HG03342 (cell line): Measurements from ENCODE around the gene MYOM3.

Experiments
- ATAC-seq: cut with Tn5 transposase; IDR thresholded peaks from one replicate; pipeline ENCODE4 v1.9.1; 2021; ENCODE audit warnings: mild to moderate bottlenecking, moderate library complexity; ENCODE audit not compliant: unreplicated experiment

The MYOM3 gene

GRCh38 chr1:24117722-24118409, 5.9 kb upstream of the MYOM3 start:
- ATAC-seq = no peak

DNA sequence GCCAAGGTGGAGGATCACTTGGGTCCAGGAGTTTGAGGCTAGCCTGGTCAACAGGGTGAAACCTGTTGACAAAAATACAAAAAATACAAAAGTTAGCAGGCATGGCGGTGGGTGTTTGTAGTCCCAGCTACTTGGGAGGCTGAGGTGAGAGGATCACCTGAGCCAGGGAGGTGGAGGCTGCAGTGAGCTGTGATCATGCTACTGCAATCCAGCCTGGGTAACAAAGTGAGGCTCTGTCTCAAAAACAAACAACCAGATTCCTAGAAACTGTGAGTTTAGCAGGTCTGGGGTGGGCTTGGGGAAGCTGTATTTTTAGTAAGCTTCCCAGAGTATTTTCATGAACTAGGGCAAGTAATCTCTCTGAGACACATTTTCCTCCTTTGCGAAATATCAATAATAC, 5.2 kb upstream of the MYOM3 start:
- ATAC-seq = no peak

DNA sequence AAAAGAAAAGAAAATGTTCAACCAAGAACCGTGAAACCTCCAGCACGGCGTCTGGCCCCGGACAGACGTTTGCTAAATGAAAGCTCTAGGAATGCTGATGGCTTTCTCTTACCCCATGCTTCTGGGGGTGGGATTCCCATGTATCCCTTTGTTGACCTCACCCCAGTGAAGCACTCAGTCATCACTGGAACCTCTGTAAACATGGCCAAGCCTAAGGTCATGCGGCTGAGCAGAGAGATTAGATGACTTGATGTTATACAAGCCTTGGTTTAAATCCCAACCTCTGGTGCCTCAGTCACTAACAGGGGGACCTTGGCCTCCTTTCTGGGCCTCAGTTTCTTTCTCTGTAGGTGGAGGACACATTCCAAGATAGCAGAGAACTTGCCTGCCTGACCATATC, 2.8 kb upstream of the MYOM3 start:
- no peak for ATAC-seq

DNA sequence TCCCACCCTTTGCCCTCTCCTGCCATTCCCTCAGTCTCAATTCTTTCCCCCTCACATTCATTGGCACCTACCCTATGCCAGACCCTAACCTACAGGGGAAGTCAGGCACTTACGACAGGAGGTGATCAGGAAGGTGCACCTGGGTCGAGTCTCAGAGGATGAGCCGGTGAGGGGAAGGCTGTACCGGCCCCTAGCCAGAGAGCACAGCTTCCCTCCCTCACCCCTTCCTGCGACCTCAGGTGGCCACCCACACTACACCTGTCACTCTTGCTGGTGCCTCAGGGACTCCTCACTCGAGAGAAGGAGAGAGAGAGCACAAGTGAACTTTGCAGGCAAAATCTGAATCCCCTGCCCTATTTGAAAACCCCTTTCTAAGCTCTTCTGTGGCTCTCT, 1.7 kb upstream of the MYOM3 start:
- no peak for ATAC-seq

DNA sequence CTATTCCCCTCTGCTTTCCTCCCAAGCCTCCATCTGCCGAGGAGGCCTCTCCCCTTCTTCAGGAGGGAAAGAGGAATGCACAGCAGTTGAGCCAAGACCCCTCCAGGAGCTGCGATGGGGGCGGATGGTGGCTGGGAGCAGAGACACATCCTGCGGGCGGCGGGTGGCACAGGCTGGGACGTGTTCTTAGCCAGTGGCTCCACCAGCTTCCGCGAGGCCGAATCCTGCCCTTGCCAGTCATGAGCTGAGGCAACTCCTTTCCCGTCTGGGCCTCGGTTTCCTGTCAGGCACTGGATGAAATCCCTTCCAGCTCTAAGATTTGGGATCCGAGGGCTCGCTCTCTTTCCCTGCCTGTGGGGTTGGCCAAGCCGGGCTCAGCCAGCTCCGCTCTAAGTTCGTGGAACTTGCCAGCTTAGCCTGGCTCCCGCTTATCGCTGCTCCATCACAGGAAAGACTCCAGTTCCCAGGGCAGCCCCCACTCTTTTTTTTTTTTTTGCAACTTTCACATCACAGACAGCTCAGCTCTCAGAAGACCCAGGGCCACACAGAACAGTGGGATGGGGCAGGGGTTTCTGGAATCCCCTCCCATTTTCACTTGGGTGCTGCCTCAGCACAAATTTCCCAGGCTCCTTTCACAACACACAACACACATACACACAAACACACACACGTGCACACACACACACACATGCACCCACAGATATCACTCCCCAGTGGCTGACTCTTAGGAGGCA, 506 bp downstream of the MYOM3 start:
- no peak for ATAC-seq

GRCh38 chr1:24110642-24111261, 1.2 kb downstream of the MYOM3 start:
- no peak for ATAC-seq

- no peak for ATAC-seq
Measured at GRCh38 chr1:24109686-24110475, 2.1 kb downstream of the MYOM3 start.

DNA sequence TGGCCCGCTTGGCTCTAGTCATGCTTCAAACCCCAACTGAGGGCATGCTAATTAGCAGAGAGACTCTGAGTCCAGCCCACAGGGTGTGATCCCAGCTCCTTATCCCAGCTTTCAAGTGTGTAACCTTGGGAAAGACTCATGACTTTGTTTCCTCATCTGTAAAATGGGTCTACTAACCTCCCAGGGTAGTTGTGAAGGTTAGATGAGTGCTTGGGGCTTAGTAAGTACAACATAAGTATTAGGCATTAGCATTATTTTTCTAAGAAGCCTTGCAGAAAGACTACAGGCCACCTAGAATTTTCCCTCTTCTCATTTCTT, 2.8 kb downstream of the MYOM3 start:
- no peak for ATAC-seq

GRCh38 chr1:24108334-24109165, 3.4 kb downstream of the MYOM3 start:
- no peak for ATAC-seq

DNA sequence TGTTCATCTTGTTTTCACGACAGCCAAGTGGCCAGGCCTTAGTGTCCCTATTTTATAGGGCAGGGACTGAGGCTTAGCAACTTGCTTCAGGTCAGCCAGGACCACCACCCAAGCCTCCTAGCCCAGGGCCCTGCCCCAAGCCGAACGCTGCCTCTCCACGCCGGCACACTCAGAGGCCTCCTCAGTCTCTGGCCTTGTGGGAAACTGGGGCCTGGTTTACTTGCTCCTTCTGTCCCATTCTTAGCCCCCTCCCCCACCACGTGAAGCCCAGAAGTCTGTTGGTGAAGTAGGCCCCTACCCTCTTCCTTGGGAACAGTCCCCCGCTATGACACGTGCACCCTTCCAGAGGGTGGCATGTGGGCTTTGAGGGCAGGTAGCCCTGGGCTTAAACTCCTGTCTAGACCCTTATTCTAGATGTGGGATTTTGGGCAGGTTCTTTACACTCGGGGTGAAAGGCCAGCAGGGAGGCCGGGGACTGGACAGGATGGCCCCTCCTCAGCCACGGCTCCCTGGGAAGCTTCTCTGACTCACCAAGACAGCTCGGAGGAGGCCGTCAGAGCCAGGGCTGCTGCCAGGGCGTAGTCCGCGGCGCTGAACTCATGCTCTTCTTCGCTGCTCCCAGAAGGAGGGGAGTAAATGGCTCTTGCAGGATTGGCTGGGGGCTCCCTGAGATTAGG, 4.3 kb downstream of the MYOM3 start:
- ATAC-seq = no peak

DNA sequence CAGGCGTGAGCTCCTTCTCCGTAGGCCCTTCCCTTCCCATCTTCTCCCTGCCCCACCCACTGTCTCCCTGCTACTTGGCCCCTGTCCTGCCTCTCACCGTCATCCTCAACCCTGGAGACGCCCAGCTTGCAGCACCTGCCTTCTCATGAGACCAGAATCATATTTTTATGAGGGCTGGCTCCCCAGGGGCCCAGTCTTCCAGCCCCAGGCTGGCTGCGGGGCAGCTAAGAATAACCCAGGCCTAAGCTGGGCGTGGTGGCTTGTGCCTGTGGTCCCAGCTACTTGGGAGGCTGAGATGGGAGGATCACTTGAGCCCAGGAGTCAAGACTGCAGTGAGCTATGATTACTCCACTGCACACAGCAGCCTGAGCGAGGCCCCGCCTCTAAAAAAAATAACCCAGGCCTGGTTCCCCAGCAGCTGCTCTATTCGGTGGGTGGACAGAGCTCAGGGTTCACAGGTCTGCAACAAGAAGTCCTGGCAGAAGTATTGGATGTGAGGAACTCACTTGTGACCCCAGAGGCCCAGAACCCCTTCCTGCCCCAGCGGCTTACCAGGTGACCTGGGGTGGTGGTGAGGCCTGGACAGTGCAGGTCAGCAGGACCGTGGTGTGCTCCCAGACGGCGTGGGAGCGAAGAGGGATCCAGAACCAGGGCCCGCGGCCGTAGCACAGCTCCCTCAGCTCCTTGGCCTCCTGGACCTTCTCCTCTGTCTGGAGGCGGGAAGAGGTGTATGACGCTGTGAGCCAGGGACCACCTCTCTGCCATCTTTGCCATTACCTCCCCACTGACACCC, 6.4 kb downstream of the MYOM3 start:
- no peak for ATAC-seq

DNA sequence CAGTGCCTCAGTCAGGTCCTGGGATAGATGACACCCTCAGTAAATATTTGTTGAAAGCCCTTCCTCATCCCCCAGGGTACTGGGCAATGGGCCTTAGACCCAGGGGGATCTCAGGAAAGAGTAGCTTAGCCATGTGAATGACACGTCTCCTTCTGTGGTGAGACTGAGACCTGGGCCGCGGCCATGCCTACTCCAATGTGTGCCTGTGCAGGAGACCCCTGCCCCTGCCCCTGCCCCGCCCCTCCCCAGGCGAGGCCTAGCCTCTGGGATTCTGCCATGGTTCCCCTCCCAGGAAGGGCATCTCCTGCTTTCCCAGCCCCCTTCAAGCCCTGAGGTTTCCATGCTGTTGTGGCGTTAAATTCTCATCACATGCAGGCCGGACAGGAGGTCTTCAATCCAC, 7.1 kb downstream of the MYOM3 start:
- no peak for ATAC-seq

- no peak for ATAC-seq
Measured at GRCh38 chr1:24103879-24104278, 8.1 kb downstream of the MYOM3 start.

DNA sequence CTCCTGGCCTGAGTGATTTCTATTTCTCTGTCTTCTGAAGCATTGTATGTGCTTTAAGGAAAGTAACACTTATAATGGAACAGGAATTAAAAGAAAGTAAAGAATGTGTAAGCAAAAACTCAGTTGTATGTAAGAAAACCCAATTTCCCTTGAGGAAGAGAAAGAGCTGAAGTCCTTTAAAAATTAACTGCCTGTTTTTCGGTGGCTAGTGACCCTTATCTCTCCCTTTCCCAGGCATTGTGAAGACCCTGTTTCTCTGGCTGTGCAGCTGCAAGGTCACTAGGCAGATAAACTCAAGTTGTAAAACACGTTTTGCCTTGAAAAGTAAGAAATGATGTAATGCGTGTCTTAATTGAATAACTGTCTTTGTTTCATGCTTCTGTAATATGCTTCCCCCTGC, 8.5 kb downstream of the MYOM3 start:
- no peak for ATAC-seq

DNA sequence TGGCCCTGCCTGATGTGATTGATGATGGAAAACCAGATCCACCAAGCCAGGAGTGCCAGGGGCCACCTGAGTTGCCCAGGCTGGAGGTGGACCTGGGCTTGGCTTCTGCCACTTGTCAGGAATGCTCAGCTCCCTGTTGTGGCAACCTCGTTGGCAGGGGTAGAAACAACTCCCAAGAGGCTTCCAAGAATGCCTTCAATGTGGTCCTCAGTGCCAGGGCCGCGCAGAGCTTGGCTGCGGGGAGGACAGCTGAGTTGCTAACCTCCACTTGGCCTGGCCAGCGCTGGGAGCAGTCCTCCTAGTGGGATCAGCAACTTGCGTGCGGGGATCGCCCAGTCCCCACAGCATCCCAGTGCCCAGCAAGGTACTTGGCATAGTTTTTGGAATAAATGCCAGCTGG, 9.0 kb downstream of the MYOM3 start:
- no peak for ATAC-seq

DNA sequence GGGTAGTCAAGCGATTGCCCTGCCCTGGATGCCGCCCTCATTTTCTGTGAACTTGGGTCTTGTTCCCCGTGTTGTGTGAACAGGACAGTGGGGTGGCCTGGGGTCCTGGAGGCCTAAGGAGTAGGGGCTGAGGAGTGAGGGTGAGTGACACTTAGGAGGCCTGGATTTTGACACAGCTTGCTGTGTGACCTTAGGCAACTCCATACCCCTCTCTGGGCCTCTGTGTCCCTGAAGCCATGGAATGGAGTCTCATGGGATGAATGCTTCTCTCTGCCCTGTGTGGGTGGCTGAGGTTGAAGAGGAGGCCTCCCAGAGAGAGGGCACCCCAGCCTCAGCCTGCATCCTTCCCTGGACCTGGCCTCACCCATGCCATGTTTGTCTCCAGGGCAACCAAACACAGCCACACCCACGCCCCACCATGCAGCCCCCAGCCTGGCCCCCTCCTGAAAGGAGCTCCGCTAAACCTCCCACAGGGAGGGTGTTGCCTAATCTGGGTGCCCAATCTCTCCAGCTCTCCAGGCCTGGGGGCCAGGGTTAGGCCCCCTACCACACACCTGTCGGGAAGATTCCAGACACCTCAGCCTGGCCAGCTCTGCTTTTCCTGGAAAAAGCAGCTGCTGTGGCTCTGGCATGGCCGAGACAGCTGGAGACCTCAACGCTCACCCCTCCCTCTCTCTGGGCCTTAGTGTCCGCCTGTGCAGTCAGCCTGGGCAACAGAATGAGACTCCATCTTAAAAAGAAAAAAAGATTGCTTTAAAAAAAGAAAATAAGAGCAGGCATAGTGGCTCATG, 9.9 kb downstream of the MYOM3 start:
- no peak for ATAC-seq

GRCh38 chr1:24100945-24101737, 10.8 kb downstream of the MYOM3 start:
- ATAC-seq = no peak
